Measurements from ENCODE around the gene PHACTR1. TPM values are rescaled to one million over a fixed set of nuclear protein-coding genes. Genes with fewer than 3 reads are reported as not detected.

Gene PHACTR1
- total RNA-seq, 1 experiment from 2014 or later: not detected

DNA sequence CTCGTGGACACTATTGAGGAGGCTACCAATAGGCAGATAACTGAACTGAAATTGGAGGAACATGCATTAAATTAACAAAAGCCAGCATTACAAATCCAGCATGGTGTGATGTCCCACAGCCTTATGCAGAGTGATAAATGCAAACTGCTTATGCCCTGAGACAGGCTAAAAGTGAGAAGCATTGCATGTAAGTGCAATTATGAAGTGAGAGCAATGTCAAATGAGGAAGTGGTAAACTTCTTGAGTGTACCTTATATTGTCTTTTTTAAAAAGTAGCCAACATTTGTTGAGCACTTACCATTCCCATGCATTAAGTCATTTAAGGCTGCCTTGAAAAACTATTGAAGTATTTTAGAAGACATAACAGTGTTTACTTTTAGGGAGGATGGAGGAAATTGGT, 399.6 kb downstream of the PHACTR1 start:
- DNase-seq: no peak
- H3K9ac ChIP-seq (ENCODE audit: low read length): no peak overlapping the region
- H3K9me3 ChIP-seq (ENCODE audit: low read length): no peaks in the 10 kb centered on the region
- no peaks in the 10 kb centered on the region for H3K9me2 ChIP-seq (replicated peaks; ENCODE audit: low read length)
- no peak overlapping the region for H3K4me2 ChIP-seq (ENCODE audit: low read length)
- no peaks in the 10 kb centered on the region for H3K79me2 ChIP-seq (ENCODE audit: low read length)
- no TSS peak for BruUV-seq (replicated peaks)
- no peak overlapping the region for H3K4me3 ChIP-seq (ENCODE audit: low read length)
- TF ChIP-seq CTCF (conservative IDR thresholded peaks at IDR 0.05; ENCODE audit: low read depth, low read length): no peak
- TF ChIP-seq EZH2 (IDR thresholded peaks at IDR 0.05; ENCODE audit: low read length, unreplicated experiment): no peak
- no peak for TF ChIP-seq EZH2phosphoT487 (IDR thresholded peaks at IDR 0.05; ENCODE audit: borderline replicate concordance, low read length)
- no peak overlapping the region for H2AFZ ChIP-seq (ENCODE audit: low read length)
- peaks cover 80% of the 10 kb centered on the region for H3K27me3 ChIP-seq (ENCODE audit: low read length)
- no peak for ATAC-seq
- no peaks in the 10 kb centered on the region for H4K20me1 ChIP-seq (ENCODE audit: low read length)
- ChIA-PET CTCF (no interaction called here), POLR2A (ENCODE audit: unreplicated experiment) (no interaction called here)
- H3K27ac ChIP-seq (ENCODE audit: low read length): no peak overlapping the region
- no peaks in the 10 kb centered on the region for H3K4me1 ChIP-seq (ENCODE audit: insufficient read depth, low read length)
- intact Hi-C loops (cut with micrococcal nuclease): no loop called here
- no peaks in the 10 kb centered on the region for H3F3A ChIP-seq (ENCODE audit: low read length, unreplicated experiment)
- no peaks in the 10 kb centered on the region for H3K36me3 ChIP-seq (ENCODE audit: low read depth, low read length)

- POLR2A ChIA-PET (ENCODE audit: unreplicated experiment): no interaction called here
- DNase-seq (no peak), ATAC-seq (no peak)
- Histone ChIP-seq H3K27ac (ENCODE audit: low read length) (no peak overlapping the region), H3K4me1 (ENCODE audit: insufficient read depth, low read length) (no peaks in the 10 kb centered on the region), H3F3A (ENCODE audit: low read length, unreplicated experiment) (no peaks in the 10 kb centered on the region), H3K79me2 (ENCODE audit: low read length) (no peaks in the 10 kb centered on the region), H3K9ac (ENCODE audit: low read length) (no peak overlapping the region), H2AFZ (ENCODE audit: low read length) (no peak overlapping the region), H3K9me3 (ENCODE audit: low read length) (no peaks in the 10 kb centered on the region), H3K4me2 (ENCODE audit: low read length) (no peak overlapping the region), H3K36me3 (ENCODE audit: low read depth, low read length) (no peaks in the 10 kb centered on the region), H3K9me2 (replicated peaks; ENCODE audit: low read length) (no peaks in the 10 kb centered on the region), H3K27me3 (ENCODE audit: low read length) (peaks cover 82% of the 10 kb centered on the region), H3K4me3 (ENCODE audit: low read length) (no peak overlapping the region), H4K20me1 (ENCODE audit: low read length) (no peaks in the 10 kb centered on the region)
- intact Hi-C loops (cut with micrococcal nuclease): no loop called here
- CTCF ChIA-PET: no interaction called here
- TF ChIP-seq EZH2phosphoT487 (IDR thresholded peaks at IDR 0.05; ENCODE audit: borderline replicate concordance, low read length) (no peak), CTCF (conservative IDR thresholded peaks at IDR 0.05; ENCODE audit: low read depth, low read length) (no peak), EZH2 (IDR thresholded peaks at IDR 0.05; ENCODE audit: low read length, unreplicated experiment) (no peak)
- no TSS peak for BruUV-seq (replicated peaks)
Observed at GRCh38 chr6:13117570-13117969, 401.0 kb downstream of the PHACTR1 start.

GRCh38 chr6:13119549-13119948, 403.0 kb downstream of the PHACTR1 start:
- no peak for TF ChIP-seq EZH2 (IDR thresholded peaks at IDR 0.05; ENCODE audit: low read length, unreplicated experiment)
- TF ChIP-seq EZH2phosphoT487 (IDR thresholded peaks at IDR 0.05; ENCODE audit: borderline replicate concordance, low read length): no peak
- no peak for TF ChIP-seq CTCF (conservative IDR thresholded peaks at IDR 0.05; ENCODE audit: low read depth, low read length)
- H3K27ac ChIP-seq (ENCODE audit: low read length): no peak overlapping the region
- H3K36me3 ChIP-seq (ENCODE audit: low read depth, low read length): no peaks in the 10 kb centered on the region
- BruUV-seq (replicated peaks): no TSS peak
- DNase-seq (no peak), ATAC-seq (no peak)
- no peaks in the 10 kb centered on the region for H3F3A ChIP-seq (ENCODE audit: low read length, unreplicated experiment)
- ChIA-PET CTCF (no interaction called here), POLR2A (ENCODE audit: unreplicated experiment) (no interaction called here)
- H3K9me2 ChIP-seq (replicated peaks; ENCODE audit: low read length): no peaks in the 10 kb centered on the region
- intact Hi-C loops (cut with micrococcal nuclease): no loop called here
- H3K9ac ChIP-seq (ENCODE audit: low read length): no peak overlapping the region
- no peaks in the 10 kb centered on the region for H3K9me3 ChIP-seq (ENCODE audit: low read length)
- peaks cover 83% of the 10 kb centered on the region for H3K27me3 ChIP-seq (ENCODE audit: low read length)
- no peak overlapping the region for H3K4me2 ChIP-seq (ENCODE audit: low read length)
- no peaks in the 10 kb centered on the region for H4K20me1 ChIP-seq (ENCODE audit: low read length)
- no peak overlapping the region for H2AFZ ChIP-seq (ENCODE audit: low read length)
- H3K79me2 ChIP-seq (ENCODE audit: low read length): no peaks in the 10 kb centered on the region
- H3K4me1 ChIP-seq (ENCODE audit: insufficient read depth, low read length): no peaks in the 10 kb centered on the region
- no peak overlapping the region for H3K4me3 ChIP-seq (ENCODE audit: low read length)

Measured in PC-3 (cell line).